ENCODE measurements around the gene HMGB4.

- TF ChIP-seq EZH2 (IDR thresholded peaks at IDR 0.05) = no peak
- TF ChIP-seq POLR2AphosphoS5 (IDR thresholded peaks at IDR 0.05; ENCODE audit: borderline replicate concordance, low read depth, low read length) = no peak
- TF ChIP-seq FOXP2 (optimal IDR thresholded peaks at IDR 0.05; ENCODE audit: control extremely low read depth, extremely low read length, insufficient read depth) = no peak
These were observed 35.0 kb downstream of the HMGB4 start for GRCh38 chr1:33898881-33899280.

Data from SK-N-MC (cell line).